GM23338 (cell line): Measurements from ENCODE around the gene ATN1. TPM values are rescaled to one million over a fixed set of nuclear protein-coding genes. Genes with fewer than 3 reads are reported as not detected.

Source experiments
- CREB1 ChIP-seq: fragments of 250-450 bp; sonication (Bioruptor Pico); IDR thresholded peaks from 2 replicates; pipeline ENCODE4 v1.5.0; 2020; ENCODE audit warnings: low read depth, mild to moderate bottlenecking, moderate library complexity
- CTCF ChIP-seq, 2 experiments: fragments of 200-600 bp in 1 of 2; sonication (generic) in 1 of 2; conservative IDR thresholded peaks; 2 replicates each; pipeline versions ENCODE4 v1.5.1 to v1.6.1; 2016 to 2017; ENCODE audit warnings: antibody characterized with exemption in 2 of 2, low read depth in 2 of 2, mild to moderate bottlenecking in 2 of 2, moderate library complexity in 1 of 2
- EZH2 ChIP-seq: fragments of 200-600 bp; sonication (generic); IDR thresholded peaks from one replicate; pipeline ENCODE4 v1.8.0; 2017; ENCODE audit warnings: antibody characterized with exemption, mild to moderate bottlenecking, low read depth; ENCODE audit not compliant: unreplicated experiment
- JUNB ChIP-seq: IDR thresholded peaks from one replicate; pipeline ENCODE4 v1.6.1; 2016; ENCODE audit warnings: antibody characterized with exemption; ENCODE audit not compliant: unreplicated experiment
- NANOG ChIP-seq: IDR thresholded peaks from 2 replicates; pipeline ENCODE4 v1.6.1; 2016; ENCODE audit warnings: antibody characterized with exemption, borderline replicate concordance
- POLR2AphosphoS5 ChIP-seq: IDR thresholded peaks from 2 replicates; pipeline ENCODE4 v1.6.1; 2016; ENCODE audit warnings: antibody characterized with exemption, low read depth
- REST ChIP-seq: IDR thresholded peaks from one replicate; pipeline ENCODE4 v1.6.1; 2018; ENCODE audit warnings: antibody characterized with exemption; ENCODE audit not compliant: unreplicated experiment
- STAT1 ChIP-seq: IDR thresholded peaks from one replicate; pipeline ENCODE4 v1.6.1; 2016; ENCODE audit warnings: antibody characterized with exemption; ENCODE audit not compliant: unreplicated experiment
- ZNF114 ChIP-seq: fragments of 250-450 bp; sonication (Bioruptor Pico); IDR thresholded peaks from 2 replicates; pipeline ENCODE4 v1.5.0; 2020; ENCODE audit warnings: mild to moderate bottlenecking, moderate library complexity
- ZNF331 ChIP-seq: fragments of 250-450 bp; sonication (Bioruptor Pico); IDR thresholded peaks from 2 replicates; pipeline ENCODE4 v1.5.0; 2020; ENCODE audit warnings: low read depth, mild to moderate bottlenecking, moderate library complexity
- ZNF462 ChIP-seq: fragments of 250-450 bp; sonication (Bioruptor Pico); IDR thresholded peaks from 2 replicates; pipeline ENCODE4 v1.5.0; 2020; ENCODE audit warnings: mild to moderate bottlenecking, moderate library complexity
- polyA plus RNA-seq: library from polyadenylated mRNA; unstranded; fragments of >200 nt; fragmentation: Nextera tagmentation; extraction: Ambion mirVana; gene quantifications from 2 replicates; pipeline ENCODE4 v1.2.1, GENCODE V29; 2016
- total RNA-seq: library from RNA; depleted of rRNA; stranded (reverse); fragments of >200 nt; shearing (Covaris generic); gene quantifications from 2 replicates; pipeline ENCODE4 v1.2.3, GENCODE V29; 2014

The ATN1 gene
- total and polyA plus RNA-seq, 2 experiments from 2014 or later, result 27.2 to 49.6 TPM

- TF ChIP-seq ZNF462 (no peak), ZNF331 (CRISPR knock-in tag) (no peak), EZH2 (no peak), CTCF (conservative IDR thresholded peaks at IDR 0.05; ENCODE audit: low read depth in 2 of 2) (no peak), REST (no peak), ZNF114 (CRISPR knock-in tag) (no peak), NANOG (no peak), JUNB (no peak), CREB1 (CRISPR knock-in tag) (no peak), POLR2AphosphoS5 (no peak; the same call in 1 of the 2 replicates), STAT1 (no peak)
Measured at GRCh38 chr12:6923851-6924250, 3.9 kb upstream of the ATN1 start (continued).
